ENCODE data around the gene TUBB4B. TPM values are rescaled to one million over a fixed set of nuclear protein-coding genes. Genes with fewer than 3 reads are reported as not detected.

TUBB4B gene
- polyA plus RNA-seq (2011; rRNA removed) (256 and 268 TPM in 2 replicates), polyA plus RNA-seq (2017; fragmentation: RNase III; extraction: RNeasy Plus Mini Kit Qiagen cat#74134 plus additional on column Dnase treatment) (646 to 795 TPM (median 671 TPM) in 3 replicates), polyA minus RNA-seq (2011; rRNA and poly(A)+ RNA removed) (286 and 296 TPM in 2 replicates)
- polyA plus RNA-seq (2012; cell fraction: cytosol; rRNA removed) = 1,090 and 1,227 TPM in 2 replicates
- 1,168 and 1,626 TPM in 2 replicates for polyA plus RNA-seq (2012; cell fraction: nucleus; rRNA removed)

DNA sequence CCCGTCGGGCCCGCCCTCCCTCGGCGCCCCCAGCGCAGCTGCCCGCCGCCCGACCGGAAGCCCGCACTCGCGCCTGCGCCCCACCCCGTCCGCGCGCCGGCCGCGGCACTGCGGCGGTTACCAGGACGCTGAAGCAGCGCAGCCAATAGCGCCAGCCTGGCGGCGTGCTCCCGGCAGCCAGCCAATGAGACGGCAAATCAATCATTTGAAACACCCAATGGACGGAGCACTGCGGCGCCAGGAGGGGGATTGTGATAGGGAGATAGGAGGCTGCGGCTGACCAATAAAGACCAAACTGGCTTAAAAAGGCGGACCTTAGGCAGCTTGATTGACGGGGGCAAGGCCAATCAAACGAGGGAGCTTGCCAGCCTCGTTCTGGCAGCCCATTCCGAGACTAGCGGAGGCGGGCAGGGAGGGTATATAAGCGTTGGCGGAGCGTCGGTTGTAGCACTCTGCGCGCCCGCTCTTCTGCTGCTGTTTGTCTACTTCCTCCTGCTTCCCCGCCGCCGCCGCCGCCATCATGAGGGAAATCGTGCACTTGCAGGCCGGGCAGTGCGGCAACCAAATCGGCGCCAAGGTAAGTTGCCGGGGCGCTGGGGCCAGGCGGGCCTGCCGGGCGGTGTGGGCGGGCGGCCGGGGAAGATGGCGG lies at the start of gene TUBB4B:
TSS of gene TUBB4B (plus strand) at position 447 of the 649 bp plus-strand sequence. CDS start at position 521, 74 bp downstream.
- H3K9me3 ChIP-seq = no peaks in the 10 kb centered on the region
- H3K4me2 ChIP-seq = peak within 1 kb of the TSS; percentile 98
- TF ChIP-seq KDM5A (IDR thresholded peaks at IDR 0.05) (no peak), TP53 (CRISPR knock-in tag; IDR thresholded peaks at IDR 0.05) (peak; percentile 87; the same call in 1 of the 2 replicates), RFX5 (IDR thresholded peaks at IDR 0.05) (peak; percentile 78), JUN (IDR thresholded peaks at IDR 0.05) (peak; percentile 97 to 100), KDM1A (IDR thresholded peaks at IDR 0.05; ENCODE audit: low read depth) (no peak), NFE2L2 (conservative IDR thresholded peaks at IDR 0.05; ENCODE audit: low read length) (no peak), ZC3H11A (IDR thresholded peaks at IDR 0.05) (no peak), MAZ (IDR thresholded peaks at IDR 0.05; ENCODE audit: borderline replicate concordance, low read depth, low read length) (no peak; the same call in 1 of the 2 replicates), TFCP2L1 (CRISPR knock-in tag; IDR thresholded peaks at IDR 0.05) (peak; percentile 90), EHMT2 (IDR thresholded peaks at IDR 0.05; ENCODE audit: low read depth) (no peak), NR3C1 (IDR thresholded peaks at IDR 0.05) (no peak), HOXA7 (CRISPR knock-in tag; IDR thresholded peaks at IDR 0.05) (no peak), MAFK (IDR thresholded peaks at IDR 0.05; ENCODE audit: partially characterized antibody) (no peak), PHF8 (IDR thresholded peaks at IDR 0.05; ENCODE audit: borderline replicate concordance, low read depth) (peak; percentile 52; the same call in 1 of the 2 replicates), FOSL2 (IDR thresholded peaks at IDR 0.05) (no peak), FOSL2 (CRISPR knock-in tag; IDR thresholded peaks at IDR 0.05) (no peak; the same call in 1 of the 2 replicates), HOXB13 (CRISPR knock-in tag; IDR thresholded peaks at IDR 0.05; ENCODE audit: low read depth) (no peak), RARB (CRISPR knock-in tag; IDR thresholded peaks at IDR 0.05) (no peak), GATA3 (IDR thresholded peaks at IDR 0.05; ENCODE audit: borderline replicate concordance) (peak; percentile 28; the same call in 1 of the 2 replicates), HEYL (CRISPR knock-in tag; IDR thresholded peaks at IDR 0.05) (no peak), POLR2A (IDR thresholded peaks at IDR 0.05; ENCODE audit: low read length) (peak; percentile 100), ZNF302 (CRISPR knock-in tag; IDR thresholded peaks at IDR 0.05) (no peak), POLR2AphosphoS2 (conservative IDR thresholded peaks at IDR 0.05; ENCODE audit: low read length) (no peak; the same call in 1 of the 2 replicates), CHD4 (IDR thresholded peaks at IDR 0.05; ENCODE audit: borderline replicate concordance) (no peak)
- TF ChIP-seq, protein P1, sequence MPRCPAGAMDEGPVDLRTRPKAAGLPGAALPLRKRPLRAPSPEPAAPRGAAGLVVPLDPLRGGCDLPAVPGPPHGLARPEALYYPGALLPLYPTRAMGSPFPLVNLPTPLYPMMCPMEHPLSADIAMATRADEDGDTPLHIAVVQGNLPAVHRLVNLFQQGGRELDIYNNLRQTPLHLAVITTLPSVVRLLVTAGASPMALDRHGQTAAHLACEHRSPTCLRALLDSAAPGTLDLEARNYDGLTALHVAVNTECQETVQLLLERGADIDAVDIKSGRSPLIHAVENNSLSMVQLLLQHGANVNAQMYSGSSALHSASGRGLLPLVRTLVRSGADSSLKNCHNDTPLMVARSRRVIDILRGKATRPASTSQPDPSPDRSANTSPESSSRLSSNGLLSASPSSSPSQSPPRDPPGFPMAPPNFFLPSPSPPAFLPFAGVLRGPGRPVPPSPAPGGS (IDR thresholded peaks at IDR 0.05) = peak; percentile 99
- TF ChIP-seq, protein P2, sequence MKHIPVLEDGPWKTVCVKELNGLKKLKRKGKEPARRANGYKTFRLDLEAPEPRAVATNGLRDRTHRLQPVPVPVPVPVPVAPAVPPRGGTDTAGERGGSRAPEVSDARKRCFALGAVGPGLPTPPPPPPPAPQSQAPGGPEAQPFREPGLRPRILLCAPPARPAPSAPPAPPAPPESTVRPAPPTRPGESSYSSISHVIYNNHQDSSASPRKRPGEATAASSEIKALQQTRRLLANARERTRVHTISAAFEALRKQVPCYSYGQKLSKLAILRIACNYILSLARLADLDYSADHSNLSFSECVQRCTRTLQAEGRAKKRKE (CRISPR knock-in tag; IDR thresholded peaks at IDR 0.05; ENCODE audit: low read depth) = no peak
- TF ChIP-seq, protein P3, sequence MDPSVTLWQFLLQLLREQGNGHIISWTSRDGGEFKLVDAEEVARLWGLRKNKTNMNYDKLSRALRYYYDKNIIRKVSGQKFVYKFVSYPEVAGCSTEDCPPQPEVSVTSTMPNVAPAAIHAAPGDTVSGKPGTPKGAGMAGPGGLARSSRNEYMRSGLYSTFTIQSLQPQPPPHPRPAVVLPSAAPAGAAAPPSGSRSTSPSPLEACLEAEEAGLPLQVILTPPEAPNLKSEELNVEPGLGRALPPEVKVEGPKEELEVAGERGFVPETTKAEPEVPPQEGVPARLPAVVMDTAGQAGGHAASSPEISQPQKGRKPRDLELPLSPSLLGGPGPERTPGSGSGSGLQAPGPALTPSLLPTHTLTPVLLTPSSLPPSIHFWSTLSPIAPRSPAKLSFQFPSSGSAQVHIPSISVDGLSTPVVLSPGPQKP (IDR thresholded peaks at IDR 0.05; ENCODE audit: low read depth, low read length) = no peak
- TF ChIP-seq, protein P4, sequence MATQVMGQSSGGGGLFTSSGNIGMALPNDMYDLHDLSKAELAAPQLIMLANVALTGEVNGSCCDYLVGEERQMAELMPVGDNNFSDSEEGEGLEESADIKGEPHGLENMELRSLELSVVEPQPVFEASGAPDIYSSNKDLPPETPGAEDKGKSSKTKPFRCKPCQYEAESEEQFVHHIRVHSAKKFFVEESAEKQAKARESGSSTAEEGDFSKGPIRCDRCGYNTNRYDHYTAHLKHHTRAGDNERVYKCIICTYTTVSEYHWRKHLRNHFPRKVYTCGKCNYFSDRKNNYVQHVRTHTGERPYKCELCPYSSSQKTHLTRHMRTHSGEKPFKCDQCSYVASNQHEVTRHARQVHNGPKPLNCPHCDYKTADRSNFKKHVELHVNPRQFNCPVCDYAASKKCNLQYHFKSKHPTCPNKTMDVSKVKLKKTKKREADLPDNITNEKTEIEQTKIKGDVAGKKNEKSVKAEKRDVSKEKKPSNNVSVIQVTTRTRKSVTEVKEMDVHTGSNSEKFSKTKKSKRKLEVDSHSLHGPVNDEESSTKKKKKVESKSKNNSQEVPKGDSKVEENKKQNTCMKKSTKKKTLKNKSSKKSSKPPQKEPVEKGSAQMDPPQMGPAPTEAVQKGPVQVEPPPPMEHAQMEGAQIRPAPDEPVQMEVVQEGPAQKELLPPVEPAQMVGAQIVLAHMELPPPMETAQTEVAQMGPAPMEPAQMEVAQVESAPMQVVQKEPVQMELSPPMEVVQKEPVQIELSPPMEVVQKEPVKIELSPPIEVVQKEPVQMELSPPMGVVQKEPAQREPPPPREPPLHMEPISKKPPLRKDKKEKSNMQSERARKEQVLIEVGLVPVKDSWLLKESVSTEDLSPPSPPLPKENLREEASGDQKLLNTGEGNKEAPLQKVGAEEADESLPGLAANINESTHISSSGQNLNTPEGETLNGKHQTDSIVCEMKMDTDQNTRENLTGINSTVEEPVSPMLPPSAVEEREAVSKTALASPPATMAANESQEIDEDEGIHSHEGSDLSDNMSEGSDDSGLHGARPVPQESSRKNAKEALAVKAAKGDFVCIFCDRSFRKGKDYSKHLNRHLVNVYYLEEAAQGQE (IDR thresholded peaks at IDR 0.05) = peak; percentile 55; the same call in 1 of the 2 replicates
- TF ChIP-seq, protein P5, sequence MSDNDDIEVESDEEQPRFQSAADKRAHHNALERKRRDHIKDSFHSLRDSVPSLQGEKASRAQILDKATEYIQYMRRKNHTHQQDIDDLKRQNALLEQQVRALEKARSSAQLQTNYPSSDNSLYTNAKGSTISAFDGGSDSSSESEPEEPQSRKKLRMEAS (IDR thresholded peaks at IDR 0.05) = peak; percentile 17; the same call in 1 of the 2 replicates
- TF ChIP-seq, protein P6, sequence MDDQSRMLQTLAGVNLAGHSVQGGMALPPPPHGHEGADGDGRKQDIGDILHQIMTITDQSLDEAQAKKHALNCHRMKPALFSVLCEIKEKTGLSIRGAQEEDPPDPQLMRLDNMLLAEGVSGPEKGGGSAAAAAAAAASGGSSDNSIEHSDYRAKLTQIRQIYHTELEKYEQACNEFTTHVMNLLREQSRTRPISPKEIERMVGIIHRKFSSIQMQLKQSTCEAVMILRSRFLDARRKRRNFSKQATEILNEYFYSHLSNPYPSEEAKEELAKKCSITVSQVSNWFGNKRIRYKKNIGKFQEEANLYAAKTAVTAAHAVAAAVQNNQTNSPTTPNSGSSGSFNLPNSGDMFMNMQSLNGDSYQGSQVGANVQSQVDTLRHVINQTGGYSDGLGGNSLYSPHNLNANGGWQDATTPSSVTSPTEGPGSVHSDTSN (IDR thresholded peaks at IDR 0.05) = peak; percentile 100
- H3K4me1 ChIP-seq = peaks cover 54% of the 10 kb centered on the region
- WGBS (ENCODE audit: missing lambda C conversion rate) = 2% methylated on average over 24 of the region's 67 CpGs
- peak; percentile 61 to 78 for ATAC-seq
- CTCF ChIA-PET = interaction anchor here (0.9 to 13.1 kb wide), 11 partner anchors 9 to 211 kb away, joined by 3 to 236 read pairs (median 4); partner anchors contain the start of genes CYSRT1, NELFB, NRARP and RNF208
- FAIRE-seq = peak; percentile 95
- H3K27ac ChIP-seq = peak within 1 kb of the TSS; percentile 98 to 99
- peak; percentile 99 to 100 for DNase-seq (ENCODE audit: low read depth in 1 of 2, low spot score in 1 of 2)
- H3K4me3 ChIP-seq = peak within 1 kb of the TSS; percentile 91
- POLR2A ChIA-PET = interaction anchor here (0.5 to 3.3 kb wide), 49 partner anchors 9 to 378 kb away, joined by 3 to 97 read pairs (median 5); partner anchors contain the start of genes ANAPC2, CYSRT1, DPP7 and EHMT1

All from A549 (cell line).